GM06990 (cell line): ENCODE data around the gene PRR7.

Experiments
- DNase-seq: peaks from one replicate; pipeline ENCODE4 v3.0.0-alpha.2; 2011; ENCODE audit not compliant: insufficient read length; ENCODE audit errors: extremely low read depth
- H3K27me3 ChIP-seq: replicated peaks from 2 replicates; pipeline ENCODE4 v1.6.0; 2011; ENCODE audit warnings: low read length; ENCODE audit not compliant: control insufficient read depth, insufficient read depth
- H3K36me3 ChIP-seq: 2 replicates; pipeline ENCODE4 v1.5.1; 2011; ENCODE audit warnings: low read length; ENCODE audit not compliant: control insufficient read depth, insufficient read depth
- H3K4me3 ChIP-seq: replicated peaks from 2 replicates; pipeline ENCODE4 v1.5.1; 2011; ENCODE audit warnings: low read depth, mild to moderate bottlenecking, control low read depth, low read length
- TF ChIP-seq, protein P1 (sequence below): IDR thresholded peaks from 2 replicates; pipeline ENCODE4 v1.5.1; 2011; ENCODE audit warnings: low read length, control low read depth, mild to moderate bottlenecking, inconsistent platforms; ENCODE audit not compliant: insufficient read depth, poor library complexity, severe bottlenecking

PRR7 gene

DNA sequence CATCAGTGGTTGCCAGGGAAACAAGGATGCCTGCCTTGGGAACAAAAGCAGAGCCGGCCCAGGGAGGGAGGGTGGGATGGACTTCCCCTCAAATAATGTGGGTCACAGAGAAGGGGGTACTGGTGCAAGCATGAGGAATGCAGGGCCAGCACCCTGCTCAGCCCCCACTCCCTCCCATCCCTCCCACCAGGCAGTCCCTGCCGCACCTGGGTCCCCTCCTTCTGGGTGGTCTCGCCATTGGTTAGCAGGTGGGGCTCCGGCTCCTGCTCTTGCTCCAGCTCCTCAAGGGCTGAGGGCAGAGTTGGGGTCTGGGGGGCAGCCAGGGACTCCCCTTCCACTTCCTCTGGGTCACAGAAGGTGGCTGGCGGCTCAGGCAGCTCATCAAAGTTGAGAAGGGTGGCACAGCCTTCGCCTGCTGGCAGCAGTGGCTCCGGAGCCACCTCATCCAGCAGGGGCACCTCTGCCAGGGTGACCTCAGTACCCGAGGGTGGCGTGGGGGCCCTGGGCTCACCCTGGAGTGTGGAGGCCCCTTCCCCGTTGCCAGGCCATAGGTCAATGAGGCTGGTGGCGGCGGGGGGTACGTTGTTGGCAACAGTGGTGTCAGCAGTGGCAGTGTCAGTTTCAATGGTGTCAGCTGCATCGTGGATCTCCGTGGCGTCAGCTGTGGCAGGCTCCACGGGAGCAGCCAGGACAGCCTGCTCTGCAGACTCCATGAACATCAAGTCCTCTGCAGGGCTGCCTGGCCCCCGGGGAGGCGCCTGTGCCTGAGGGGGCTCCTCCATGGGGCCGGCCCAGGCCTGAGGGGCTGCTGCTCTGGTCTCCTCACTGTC is 11.5 kb downstream of the PRR7 start:
- H3K27me3 ChIP-seq, result no peaks in the 10 kb centered on the region
- DNase-seq, result no peak
- no peaks in the 10 kb centered on the region for H3K36me3 ChIP-seq
- TF ChIP-seq, protein P1, sequence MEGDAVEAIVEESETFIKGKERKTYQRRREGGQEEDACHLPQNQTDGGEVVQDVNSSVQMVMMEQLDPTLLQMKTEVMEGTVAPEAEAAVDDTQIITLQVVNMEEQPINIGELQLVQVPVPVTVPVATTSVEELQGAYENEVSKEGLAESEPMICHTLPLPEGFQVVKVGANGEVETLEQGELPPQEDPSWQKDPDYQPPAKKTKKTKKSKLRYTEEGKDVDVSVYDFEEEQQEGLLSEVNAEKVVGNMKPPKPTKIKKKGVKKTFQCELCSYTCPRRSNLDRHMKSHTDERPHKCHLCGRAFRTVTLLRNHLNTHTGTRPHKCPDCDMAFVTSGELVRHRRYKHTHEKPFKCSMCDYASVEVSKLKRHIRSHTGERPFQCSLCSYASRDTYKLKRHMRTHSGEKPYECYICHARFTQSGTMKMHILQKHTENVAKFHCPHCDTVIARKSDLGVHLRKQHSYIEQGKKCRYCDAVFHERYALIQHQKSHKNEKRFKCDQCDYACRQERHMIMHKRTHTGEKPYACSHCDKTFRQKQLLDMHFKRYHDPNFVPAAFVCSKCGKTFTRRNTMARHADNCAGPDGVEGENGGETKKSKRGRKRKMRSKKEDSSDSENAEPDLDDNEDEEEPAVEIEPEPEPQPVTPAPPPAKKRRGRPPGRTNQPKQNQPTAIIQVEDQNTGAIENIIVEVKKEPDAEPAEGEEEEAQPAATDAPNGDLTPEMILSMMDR, result no peak
- no peak overlapping the region for H3K4me3 ChIP-seq

DNA sequence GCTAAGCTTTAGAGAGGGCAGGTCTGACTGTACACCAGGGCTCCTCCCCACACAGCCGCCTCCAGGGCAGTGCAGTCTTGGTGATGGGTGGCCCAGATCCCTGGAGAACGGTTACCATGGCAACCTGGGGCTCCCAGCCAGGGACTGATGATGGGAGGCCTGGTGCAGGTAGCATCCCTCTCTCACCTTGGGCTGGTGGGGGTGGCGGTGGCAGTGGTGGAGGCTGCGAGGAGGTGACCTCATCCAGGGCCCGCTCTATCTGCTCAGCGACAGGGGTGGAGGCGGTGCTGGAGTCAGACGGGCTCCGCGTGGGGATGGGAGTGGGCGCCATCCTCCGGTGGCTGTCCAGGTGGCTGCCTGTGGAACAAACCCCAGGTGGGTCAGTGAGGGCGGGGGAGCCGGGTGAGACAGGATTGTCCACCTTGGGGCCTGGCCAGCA is 12.3 kb downstream of the PRR7 start:
- Histone ChIP-seq H3K4me3 (no peak overlapping the region), H3K36me3 (no peaks in the 10 kb centered on the region), H3K27me3 (no peaks in the 10 kb centered on the region)
- TF ChIP-seq, protein P1, result no peak
- DNase-seq, result no peak

DNA sequence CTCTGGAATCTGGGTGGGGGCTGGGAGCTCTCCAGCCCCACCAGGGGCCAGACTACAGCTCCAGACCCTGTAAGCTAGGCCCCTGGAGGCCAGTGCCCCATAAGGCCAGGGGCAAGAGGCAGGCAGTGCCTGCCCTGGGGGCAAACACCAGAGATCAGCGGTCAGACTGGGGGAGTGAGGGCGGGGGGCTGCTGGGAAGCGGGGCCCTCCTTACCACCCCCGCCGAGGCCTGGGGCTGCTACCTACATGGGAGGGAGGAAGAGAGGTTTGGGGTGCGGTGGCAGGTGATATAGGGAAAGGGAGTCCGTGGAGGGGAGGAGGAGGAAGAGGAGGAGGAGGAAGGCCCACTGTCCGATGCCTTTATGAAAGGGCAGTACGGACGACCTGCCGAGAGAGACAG is 12.7 kb downstream of the PRR7 start:
- TF ChIP-seq, protein P1, result no peak
- Histone ChIP-seq H3K36me3 (no peaks in the 10 kb centered on the region), H3K4me3 (no peak overlapping the region), H3K27me3 (no peaks in the 10 kb centered on the region)
- no peak for DNase-seq

DNA sequence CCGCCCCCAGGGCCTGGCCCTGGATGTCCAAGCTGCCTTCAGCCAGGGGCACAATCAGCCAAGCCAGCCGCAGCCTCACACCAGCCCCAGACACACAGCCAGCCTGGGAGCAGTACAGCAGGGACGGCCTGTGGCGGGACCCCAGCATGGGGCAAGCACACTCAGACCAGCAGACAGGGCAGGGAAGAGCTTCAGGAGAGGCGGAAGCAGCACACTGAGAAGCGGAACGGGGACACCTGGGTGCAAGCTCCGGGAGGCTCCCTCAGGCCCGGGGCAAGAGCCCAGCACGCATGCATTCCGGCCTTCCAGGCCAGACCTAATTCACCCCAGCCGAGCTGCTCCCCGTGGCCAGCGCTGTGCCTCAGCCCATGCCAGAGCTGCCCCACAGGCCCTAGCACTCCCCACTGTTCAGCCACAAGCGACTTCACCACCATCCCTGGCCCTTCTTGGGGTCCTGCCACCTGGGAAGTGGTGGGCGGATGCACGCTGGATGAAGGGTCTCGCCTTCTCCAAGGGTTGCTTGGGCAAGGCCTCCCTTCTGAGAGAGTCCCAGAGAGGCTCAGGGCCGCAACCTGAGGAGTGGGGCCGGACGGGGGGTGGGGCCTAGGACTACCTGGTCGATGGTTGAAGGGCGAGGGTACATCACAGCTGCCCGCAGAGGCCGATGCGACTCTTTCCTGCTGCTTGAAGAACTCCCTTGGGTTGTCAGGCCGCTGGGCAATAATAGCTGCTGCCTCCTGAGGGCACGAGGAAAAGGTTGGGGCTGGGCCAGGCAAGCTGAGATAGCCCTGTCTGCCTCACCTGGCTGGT is 13.4 kb downstream of the PRR7 start:
- TF ChIP-seq, protein P1, result no peak
- DNase-seq, result no peak
- Histone ChIP-seq H3K36me3 (no peaks in the 10 kb centered on the region), H3K4me3 (no peak overlapping the region), H3K27me3 (no peaks in the 10 kb centered on the region)

DNA sequence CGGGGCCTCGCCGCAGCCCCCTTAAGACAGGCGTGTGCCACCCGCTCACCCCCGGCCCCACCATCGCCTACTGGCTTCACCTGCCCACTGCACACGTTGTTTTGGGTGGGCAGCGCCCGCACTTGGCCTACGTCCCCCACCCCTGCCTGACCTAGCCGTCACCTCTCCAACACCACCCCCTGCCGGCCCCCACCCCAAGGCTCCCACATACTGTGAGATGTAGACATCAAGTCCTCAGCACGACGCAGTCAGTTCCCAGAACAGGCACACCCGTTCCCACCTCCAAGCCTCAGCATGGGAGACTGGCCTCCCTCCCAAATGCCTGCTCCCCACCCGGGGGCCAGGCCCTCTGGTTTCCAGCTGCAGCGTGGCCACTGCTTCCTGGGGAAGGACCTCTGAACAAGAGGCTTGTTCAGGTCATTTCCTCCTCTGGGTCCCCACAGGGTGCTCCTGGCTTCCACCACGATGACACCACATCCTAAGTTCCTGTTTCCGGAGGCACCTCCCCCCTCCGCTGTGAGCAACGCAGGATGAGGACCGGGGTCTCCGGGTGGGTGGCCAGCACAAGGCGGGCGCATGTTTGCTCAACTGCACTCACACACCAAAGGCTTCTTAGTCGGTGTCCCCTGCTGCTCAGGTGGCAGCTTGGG is 15.5 kb downstream of the PRR7 start:
- Histone ChIP-seq H3K27me3 (no peaks in the 10 kb centered on the region), H3K4me3 (no peak overlapping the region), H3K36me3 (no peaks in the 10 kb centered on the region)
- TF ChIP-seq, protein P1, result no peak
- DNase-seq, result no peak
